Measurements from ENCODE around the gene THSD1.
"Not testable (repeated sequence)": the region's sequence is repeated elsewhere in the genome, so short reads cannot be mapped to it uniquely, and the experiment has no call there.

Gene THSD1

GRCh38 chr13:52353193-52353592 is 52.8 kb downstream of the THSD1 start:
- no peak for DNase-seq (ENCODE audit: low read depth)

- no peak for DNase-seq (ENCODE audit: low read depth)
Observed at GRCh38 chr13:52348983-52349780, 56.8 kb downstream of the THSD1 start.

GRCh38 chr13:52348071-52348470 is 57.9 kb downstream of the THSD1 start:
- DNase-seq (ENCODE audit: low read depth) = no peak

GRCh38 chr13:52345631-52346251 is 60.2 kb downstream of the THSD1 start:
- DNase-seq (ENCODE audit: low read depth) = no peak

- no peak for DNase-seq (ENCODE audit: low read depth)
Observed at GRCh38 chr13:52345048-52345447, 60.9 kb downstream of the THSD1 start.

GRCh38 chr13:52344108-52344507 is 61.9 kb downstream of the THSD1 start:
- DNase-seq (ENCODE audit: low read depth) = no peak

GRCh38 chr13:52342203-52342602 is 63.8 kb downstream of the THSD1 start:
- not testable (repeated sequence) for DNase-seq (ENCODE audit: low read depth)

GRCh38 chr13:52337828-52338455 is 68.0 kb downstream of the THSD1 start:
- DNase-seq (ENCODE audit: low read depth) = not testable (repeated sequence)

GRCh38 chr13:52334107-52334506 is 71.9 kb downstream of the THSD1 start:
- DNase-seq (ENCODE audit: low read depth) = not testable (repeated sequence)

GRCh38 chr13:52331844-52332243 is 74.1 kb downstream of the THSD1 start:
- DNase-seq (ENCODE audit: low read depth) = not testable (repeated sequence)

Data from stimulated activated CD8-positive, alpha-beta memory T cell treated with anti-CD3 and anti-CD28 coated beads, Interleukin-15, amount 100 ng/mL, for 1 hour (primary cell).